HG03575 (cell line): ENCODE measurements around the gene PRRX2.

Experiments used
- ATAC-seq: cut with Tn5 transposase; IDR thresholded peaks from one replicate; pipeline ENCODE4 v1.9.1; 2021; ENCODE audit not compliant: unreplicated experiment, insufficient number of reproducible peaks, low FRiP score; ENCODE audit errors: extremely low read depth

PRRX2 gene

GRCh38 chr9:129720181-129720864 lies 54.9 kb downstream of the PRRX2 start:
- ATAC-seq, result no peak

- no peak for ATAC-seq
Measured at GRCh38 chr9:129720865-129721545, 55.6 kb downstream of the PRRX2 start.

GRCh38 chr9:129722913-129723312 lies 57.5 kb downstream of the PRRX2 start:
- ATAC-seq, result no peak

GRCh38 chr9:129724456-129725190 lies 59.2 kb downstream of the PRRX2 start:
- no peak for ATAC-seq

- ATAC-seq, result no peak
Measured at GRCh38 chr9:129725795-129726251, 60.4 kb downstream of the PRRX2 start.

GRCh38 chr9:129726322-129727160 lies 61.1 kb downstream of the PRRX2 start:
- no peak for ATAC-seq

GRCh38 chr9:129728744-129729143 lies 63.3 kb downstream of the PRRX2 start:
- ATAC-seq, result no peak

GRCh38 chr9:129731477-129732085 lies 66.1 kb downstream of the PRRX2 start:
- no peak for ATAC-seq

GRCh38 chr9:129732100-129732499 lies 66.7 kb downstream of the PRRX2 start:
- ATAC-seq, result no peak

- ATAC-seq, result no peak
Measured at GRCh38 chr9:129732946-129733631, 67.6 kb downstream of the PRRX2 start.

- ATAC-seq, result no peak
Measured at GRCh38 chr9:129733632-129733953, 68.1 kb downstream of the PRRX2 start.

GRCh38 chr9:129735546-129735945 lies 70.1 kb downstream of the PRRX2 start:
- no peak for ATAC-seq

- no peak for ATAC-seq
Measured at GRCh38 chr9:129736334-129736733, 70.9 kb downstream of the PRRX2 start.

- ATAC-seq, result no peak
Measured at GRCh38 chr9:129737479-129738274, 72.2 kb downstream of the PRRX2 start.

GRCh38 chr9:129739432-129739831 lies 74.0 kb downstream of the PRRX2 start:
- ATAC-seq, result no peak

- ATAC-seq, result no peak
Measured at GRCh38 chr9:129740174-129740573, 74.7 kb downstream of the PRRX2 start.

GRCh38 chr9:129740666-129741464 lies 75.4 kb downstream of the PRRX2 start:
- no peak for ATAC-seq
